ENCODE results near the gene LHPP.

- peak; percentile 82 to 91 (median 87) for TF ChIP-seq CTCF (IDR thresholded peaks at IDR 0.05)
- TF ChIP-seq POLR2A (IDR thresholded peaks at IDR 0.05) = no peak
Measured at GRCh38 chr10:124530215-124530665, 68.6 kb downstream of the LHPP start.

All from heart left ventricle (tissue), 13 donors.